ENCODE results near the gene LSM8.
"Not testable (repeated sequence)": the region's sequence is repeated elsewhere in the genome, so short reads cannot be mapped to it uniquely, and the experiment has no call there.

Gene LSM8

GRCh38 chr7:118183786-118184564, at the start of gene LSM8:
Gene LSM8, plus strand, starts transcription at chr7:118184164. Its CDS starts 60 bp downstream, at chr7:118184224.
- DNase-seq = peak; percentile 95

GRCh38 chr7:118134420-118134819, 49.5 kb upstream of the LSM8 start:
- DNase-seq = not testable (repeated sequence)

GRCh38 chr7:118140468-118140867, 43.5 kb upstream of the LSM8 start:
- DNase-seq = no peak

DNA sequence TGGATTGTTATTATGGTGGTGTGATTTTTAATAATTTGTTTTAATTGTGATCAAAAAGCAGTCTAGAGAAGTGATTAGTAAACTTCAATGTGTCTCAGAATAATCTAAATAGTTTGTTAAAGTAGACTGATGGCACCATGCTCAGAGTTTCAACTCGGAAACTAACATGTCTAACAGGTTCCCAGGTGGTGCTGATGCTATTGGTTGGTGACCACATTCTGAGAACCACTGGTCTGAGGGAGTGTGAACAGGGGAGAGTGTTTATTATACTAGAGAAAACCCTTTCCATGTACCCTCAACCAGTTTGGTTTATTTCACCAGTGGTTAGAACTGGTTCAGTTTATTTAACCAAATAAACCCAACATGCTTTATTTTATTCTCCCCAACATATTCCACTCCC, 42.0 kb upstream of the LSM8 start:
- DNase-seq = no peak

GRCh38 chr7:118148930-118149329, 35.0 kb upstream of the LSM8 start:
- peak; percentile 46 for DNase-seq

DNA sequence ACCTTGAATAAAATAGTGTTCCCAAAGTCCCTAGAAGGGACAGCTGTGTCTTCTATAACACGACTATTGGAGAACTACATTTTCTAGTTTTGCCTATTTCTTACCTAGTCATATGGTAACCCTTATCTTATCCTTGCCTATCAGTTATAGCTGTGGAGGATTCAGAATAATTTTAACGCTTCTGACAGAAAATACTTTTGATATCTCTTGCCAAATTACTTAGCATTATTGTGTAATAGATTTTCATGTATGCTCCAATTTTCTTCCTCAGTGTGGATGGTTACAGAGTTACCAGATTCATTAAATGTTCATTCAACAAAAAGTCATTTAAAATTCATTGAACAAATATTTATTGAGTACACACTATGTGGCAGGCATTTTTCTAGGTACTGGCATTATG, 34.6 kb upstream of the LSM8 start:
- peak; percentile 9 for DNase-seq

- no peak for DNase-seq
Measured at GRCh38 chr7:118151671-118152070, 32.3 kb upstream of the LSM8 start.

- DNase-seq = no peak
Measured at GRCh38 chr7:118152149-118152548, 31.8 kb upstream of the LSM8 start.

GRCh38 chr7:118152654-118153053, 31.3 kb upstream of the LSM8 start:
- no peak for DNase-seq

DNA sequence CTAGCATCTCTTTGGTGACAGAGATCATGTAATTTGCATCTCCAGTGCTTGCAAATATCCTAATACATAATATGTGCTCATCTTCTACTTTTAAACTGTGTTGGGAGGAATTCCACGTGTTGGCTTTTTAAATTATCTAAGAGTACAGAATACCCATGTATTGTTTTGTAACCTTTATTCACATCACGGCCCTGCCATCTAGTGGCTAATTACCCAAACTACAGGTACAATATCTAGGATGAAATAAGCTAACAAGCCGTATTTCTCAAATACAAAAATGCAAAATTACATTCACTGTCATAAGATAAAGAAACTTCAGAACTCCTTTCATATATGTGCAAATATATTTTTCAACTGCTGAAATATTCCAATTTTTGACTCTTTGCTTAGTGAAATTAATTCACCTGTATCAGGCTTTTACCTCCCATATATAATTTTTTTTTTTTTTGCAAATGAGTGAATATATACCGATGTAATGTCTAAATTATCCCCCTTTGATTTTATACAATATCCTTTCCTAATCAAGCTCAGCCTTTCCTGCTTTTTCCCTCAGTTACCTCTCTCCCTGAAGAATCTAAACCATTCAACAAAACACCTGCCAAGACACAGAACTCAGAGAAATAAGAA, 30.3 kb upstream of the LSM8 start:
- DNase-seq = no peak

- no peak for DNase-seq
Measured at GRCh38 chr7:118158766-118159165, 25.2 kb upstream of the LSM8 start.

DNA sequence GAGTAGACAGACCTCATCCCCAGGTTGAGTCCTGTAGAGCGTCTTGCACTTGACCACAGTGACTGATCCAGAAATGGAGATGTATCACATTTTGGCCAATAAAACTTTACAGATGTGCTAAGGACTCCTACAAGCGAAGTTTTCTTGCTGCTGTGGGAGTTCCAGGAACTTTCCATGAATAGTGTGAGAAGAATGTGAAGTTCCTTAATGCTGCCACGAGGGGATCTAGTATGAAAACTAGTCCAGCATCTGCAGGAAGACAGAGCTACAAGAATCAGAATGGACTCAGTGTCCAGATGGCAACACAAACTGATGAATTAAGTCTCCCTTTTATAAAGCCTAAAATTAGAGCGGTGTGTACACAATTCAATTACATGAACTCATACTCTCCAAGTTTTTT, 14.8 kb upstream of the LSM8 start:
- DNase-seq = no peak

DNA sequence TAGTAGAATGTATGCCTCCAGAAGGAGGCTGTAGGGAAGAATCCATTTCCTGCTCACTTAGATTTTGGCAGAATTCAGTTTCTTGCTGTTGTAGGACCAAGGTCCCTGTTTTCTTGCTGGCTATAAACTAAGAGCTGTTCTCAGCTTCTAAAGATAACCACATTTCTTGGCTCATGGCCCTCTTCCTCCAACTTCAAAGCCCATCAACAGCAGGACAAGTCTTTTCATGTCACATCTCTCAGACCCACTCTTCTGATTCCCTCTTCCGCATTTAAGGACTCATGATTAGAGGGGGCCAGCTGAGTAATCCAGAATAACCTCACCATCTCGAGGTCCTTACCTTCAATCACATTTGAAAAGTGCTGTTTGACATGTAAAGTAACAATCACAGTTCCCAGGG, 8.2 kb upstream of the LSM8 start:
- no peak for DNase-seq

DNA sequence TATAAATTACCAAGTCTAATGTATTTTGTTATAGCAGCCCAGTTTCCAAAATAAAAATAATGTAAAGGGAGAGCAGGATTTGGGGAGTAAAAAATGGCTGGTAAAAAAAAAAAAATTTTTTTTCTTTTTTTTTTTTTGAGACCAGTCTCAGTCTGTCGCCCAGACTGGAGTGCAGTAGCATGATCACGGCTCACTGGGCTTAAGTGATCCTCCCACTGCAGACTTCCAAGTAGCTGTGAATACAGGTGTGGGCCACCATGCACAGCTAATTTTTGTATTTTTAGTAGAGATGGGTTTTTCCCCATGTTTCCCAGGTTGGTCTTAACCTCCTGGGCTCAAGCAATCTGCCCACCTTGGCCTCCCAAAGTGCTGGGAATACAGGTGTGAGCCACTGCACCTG, 4.8 kb upstream of the LSM8 start:
- no peak for DNase-seq

GRCh38 chr7:118182593-118183427, 1.2 kb upstream of the LSM8 start:
- no peak for DNase-seq

DNA sequence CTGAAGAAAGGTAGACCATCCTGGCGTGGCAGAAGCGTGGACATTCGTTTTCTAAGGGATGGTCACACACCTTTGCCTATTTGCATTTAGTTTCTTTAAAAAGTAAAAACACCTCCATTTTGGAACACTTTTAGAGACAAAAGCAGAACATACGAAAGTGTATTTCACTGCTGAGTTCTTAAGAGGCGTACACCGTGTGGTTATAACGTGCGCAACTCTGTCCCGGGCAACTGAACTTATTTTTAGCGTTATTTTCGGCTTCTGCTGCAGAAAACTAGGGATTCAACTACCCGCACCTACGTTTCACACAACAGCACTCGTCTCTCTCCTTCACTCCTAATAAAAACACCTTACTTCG, 557 bp upstream of the LSM8 start:
- DNase-seq = no peak

GRCh38 chr7:118184565-118184940, 589 bp downstream of the LSM8 start:
- DNase-seq = no peak

GRCh38 chr7:118185163-118185860, 1.3 kb downstream of the LSM8 start:
- DNase-seq = no peak

DNA sequence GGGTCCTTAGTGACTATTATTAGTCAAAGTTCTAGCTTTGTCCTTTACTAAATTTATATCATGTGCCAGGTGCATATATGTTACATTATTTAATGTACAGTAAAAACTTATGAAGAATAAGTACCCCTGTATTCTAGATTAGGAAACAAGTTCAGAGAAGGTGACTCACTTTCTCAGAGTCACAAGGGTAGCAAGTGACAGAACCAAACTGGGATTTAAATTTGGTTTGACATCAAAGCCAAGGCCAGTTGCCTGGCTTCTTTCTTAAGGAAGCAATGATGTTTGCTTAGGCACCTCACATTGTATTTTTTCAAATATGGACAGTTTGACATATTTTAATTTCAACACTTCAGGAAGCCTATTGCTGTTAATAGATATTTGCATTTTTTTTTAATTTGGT, 2.5 kb downstream of the LSM8 start:
- DNase-seq = no peak

- DNase-seq = no peak
Measured at GRCh38 chr7:118194571-118194970, 10.6 kb downstream of the LSM8 start.

DNA sequence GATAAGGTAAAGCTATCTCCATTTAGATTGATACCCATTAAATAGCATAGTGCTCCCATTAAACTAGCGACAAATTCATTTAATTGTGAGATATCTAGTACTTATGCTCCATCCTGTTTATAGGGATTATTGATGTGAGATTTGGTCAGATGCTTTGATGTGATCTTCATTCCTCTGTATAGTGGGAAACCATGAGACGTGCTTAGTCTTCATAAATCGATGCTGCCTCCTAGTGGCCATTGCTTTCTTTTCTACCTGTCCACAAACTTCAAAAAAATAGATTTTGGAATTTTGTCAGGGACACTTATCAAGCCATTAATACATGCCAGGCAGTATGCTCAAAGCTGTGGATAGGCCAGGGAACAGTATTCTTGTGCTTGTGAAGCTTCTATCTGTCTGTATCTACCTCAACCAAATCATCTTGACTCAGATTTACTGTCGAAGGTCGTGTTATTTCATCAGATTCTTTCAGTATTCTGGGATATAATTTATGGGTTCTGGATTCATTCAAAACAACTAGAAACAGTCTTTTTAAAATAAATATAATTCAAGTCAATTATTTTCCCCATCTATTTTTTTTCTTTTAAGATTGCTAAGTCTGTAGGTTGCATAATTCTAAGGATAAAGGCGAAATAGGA, 12.0 kb downstream of the LSM8 start:
- DNase-seq = peak; percentile 17

GRCh38 chr7:118202061-118202460, 18.1 kb downstream of the LSM8 start:
- no peak for DNase-seq

Measured in NCI-H226 (cell line).